Right atrium auricular region (tissue), 2 donors: ENCODE results near the gene SLC23A2. TPM values are rescaled to one million over a fixed set of nuclear protein-coding genes. Genes with fewer than 3 reads are reported as not detected.
A peak's percentile ranks its signal among the peaks of the same experiment; 100 is the strongest.

Experiments
- DNase-seq: peaks from one replicate; pipeline ENCODE4 v3.0.0-alpha.2; 2019; ENCODE audit warnings: low spot score
- H3K27ac ChIP-seq, 2 donors: fragments of 200-600 bp; sonication (generic); 1 replicate in 1 of 2; 2 replicates in 1 of 2; pipeline ENCODE4 v1.5.1; 2016 to 2019
- H3K27me3 ChIP-seq, 2 donors: fragments of 200-600 bp; sonication (generic); one replicate each; pipeline versions ENCODE4 v1.5.1 to v1.6.0; 2017 to 2019
- H3K36me3 ChIP-seq: fragments of 200-600 bp; sonication (generic); one replicate; pipeline ENCODE4 v1.5.1; 2016
- H3K4me1 ChIP-seq, 2 donors: fragments of 200-600 bp; sonication (generic); one replicate each; pipeline versions ENCODE4 v1.5.1 to v1.6.0; 2017 to 2019
- H3K4me3 ChIP-seq, 2 donors: fragments of 200-600 bp; sonication (generic); 1 replicate in 1 of 2; 2 replicates in 1 of 2; pipeline ENCODE4 v1.5.1; 2017 to 2019; ENCODE audit warnings: mild to moderate bottlenecking in 1 of 2, moderate library complexity in 1 of 2
- H3K9me3 ChIP-seq, 2 donors: fragments of 200-600 bp; sonication (generic); one replicate each; pipeline ENCODE4 v1.5.1; 2019
- total RNA-seq, 2 donors: library from RNA; depleted of rRNA; stranded (reverse); fragments of >200 nt; gene quantifications; one replicate each; pipeline ENCODE4 v1.1.0, GENCODE V29; 2016
- TF ChIP-seq, protein P1 (sequence below), 2 donors: fragments of 200-600 bp; sonication (generic); IDR thresholded peaks; one replicate each; pipeline ENCODE4 v1.5.1; 2019; ENCODE audit warnings: antibody characterized with exemption in 2 of 2

SLC23A2 gene
- total RNA-seq, 2 donors from 2014 or later = 9.8 to 10.8 TPM

DNA sequence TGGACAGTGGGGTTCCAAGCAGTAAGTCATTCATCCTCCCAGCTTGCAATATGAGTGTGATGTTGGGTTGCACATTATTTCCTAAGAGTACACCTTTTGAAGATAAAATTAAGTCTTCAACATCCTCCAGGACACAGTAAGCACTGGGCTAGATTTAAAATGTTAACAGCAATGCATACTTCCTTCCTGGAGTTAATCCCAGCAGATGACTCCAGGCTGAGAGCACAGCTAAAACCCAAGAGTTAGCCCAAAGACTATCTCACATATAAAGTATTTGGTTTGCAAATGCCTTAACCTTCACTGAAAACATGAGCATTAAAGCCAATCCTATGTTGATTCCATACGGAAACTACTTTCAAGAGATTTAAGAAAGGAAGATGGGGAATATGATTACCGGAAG lies 69.2 kb downstream of the SLC23A2 start:
- H3K27ac ChIP-seq = no peak overlapping the region
- no peak overlapping the region for H3K4me3 ChIP-seq
- peaks cover 5% of the 10 kb centered on the region for H3K36me3 ChIP-seq
- H3K27me3 ChIP-seq = no peaks in the 10 kb centered on the region
- no peaks in the 10 kb centered on the region for H3K9me3 ChIP-seq
- DNase-seq = no peak
- TF ChIP-seq, protein P1, sequence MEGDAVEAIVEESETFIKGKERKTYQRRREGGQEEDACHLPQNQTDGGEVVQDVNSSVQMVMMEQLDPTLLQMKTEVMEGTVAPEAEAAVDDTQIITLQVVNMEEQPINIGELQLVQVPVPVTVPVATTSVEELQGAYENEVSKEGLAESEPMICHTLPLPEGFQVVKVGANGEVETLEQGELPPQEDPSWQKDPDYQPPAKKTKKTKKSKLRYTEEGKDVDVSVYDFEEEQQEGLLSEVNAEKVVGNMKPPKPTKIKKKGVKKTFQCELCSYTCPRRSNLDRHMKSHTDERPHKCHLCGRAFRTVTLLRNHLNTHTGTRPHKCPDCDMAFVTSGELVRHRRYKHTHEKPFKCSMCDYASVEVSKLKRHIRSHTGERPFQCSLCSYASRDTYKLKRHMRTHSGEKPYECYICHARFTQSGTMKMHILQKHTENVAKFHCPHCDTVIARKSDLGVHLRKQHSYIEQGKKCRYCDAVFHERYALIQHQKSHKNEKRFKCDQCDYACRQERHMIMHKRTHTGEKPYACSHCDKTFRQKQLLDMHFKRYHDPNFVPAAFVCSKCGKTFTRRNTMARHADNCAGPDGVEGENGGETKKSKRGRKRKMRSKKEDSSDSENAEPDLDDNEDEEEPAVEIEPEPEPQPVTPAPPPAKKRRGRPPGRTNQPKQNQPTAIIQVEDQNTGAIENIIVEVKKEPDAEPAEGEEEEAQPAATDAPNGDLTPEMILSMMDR (IDR thresholded peaks at IDR 0.05) = no peak
- H3K4me1 ChIP-seq = peaks cover 0 to 1% of the 10 kb centered on the region in 2 donors

DNA sequence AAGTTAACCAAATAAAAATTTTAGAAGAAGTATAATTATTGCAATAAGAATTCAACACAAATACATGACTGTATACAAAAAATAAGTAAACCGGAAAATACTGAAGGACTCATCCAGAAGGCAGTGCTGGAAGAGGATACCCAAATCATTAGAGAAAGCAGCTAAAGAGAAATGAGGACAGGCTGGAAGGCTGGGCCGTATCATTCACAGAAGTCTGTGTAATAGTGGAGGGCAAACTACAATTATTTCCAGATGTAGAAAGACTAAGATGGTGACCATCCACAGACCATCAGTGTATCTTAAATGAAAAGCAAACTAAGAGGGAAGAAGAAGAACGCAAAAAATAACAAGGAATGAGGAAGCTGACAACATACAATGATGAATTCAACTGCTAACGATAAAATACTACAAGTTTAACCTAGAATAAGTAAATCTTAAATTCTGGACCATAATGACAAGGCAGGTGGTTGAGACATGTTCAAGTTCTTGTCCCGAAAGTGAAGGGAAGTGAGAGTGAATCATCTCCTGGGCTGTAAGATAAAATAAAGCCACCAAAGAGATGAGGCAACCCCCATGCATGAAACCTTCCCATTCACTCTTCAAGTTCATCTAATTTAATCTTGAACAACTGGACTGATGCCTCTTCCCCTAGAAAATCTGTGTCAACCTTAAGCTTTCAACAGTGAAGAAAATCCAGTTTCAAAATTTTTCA lies 71.5 kb downstream of the SLC23A2 start:
- H3K27ac ChIP-seq = no peak overlapping the region
- H3K4me1 ChIP-seq = peaks cover 0 to 6% of the 10 kb centered on the region in 2 donors
- DNase-seq = no peak
- H3K9me3 ChIP-seq = no peaks in the 10 kb centered on the region
- no peak overlapping the region for H3K4me3 ChIP-seq
- no peaks in the 10 kb centered on the region for H3K27me3 ChIP-seq
- TF ChIP-seq, protein P1 (IDR thresholded peaks at IDR 0.05) = no peak
- H3K36me3 ChIP-seq = peaks cover 5% of the 10 kb centered on the region

DNA sequence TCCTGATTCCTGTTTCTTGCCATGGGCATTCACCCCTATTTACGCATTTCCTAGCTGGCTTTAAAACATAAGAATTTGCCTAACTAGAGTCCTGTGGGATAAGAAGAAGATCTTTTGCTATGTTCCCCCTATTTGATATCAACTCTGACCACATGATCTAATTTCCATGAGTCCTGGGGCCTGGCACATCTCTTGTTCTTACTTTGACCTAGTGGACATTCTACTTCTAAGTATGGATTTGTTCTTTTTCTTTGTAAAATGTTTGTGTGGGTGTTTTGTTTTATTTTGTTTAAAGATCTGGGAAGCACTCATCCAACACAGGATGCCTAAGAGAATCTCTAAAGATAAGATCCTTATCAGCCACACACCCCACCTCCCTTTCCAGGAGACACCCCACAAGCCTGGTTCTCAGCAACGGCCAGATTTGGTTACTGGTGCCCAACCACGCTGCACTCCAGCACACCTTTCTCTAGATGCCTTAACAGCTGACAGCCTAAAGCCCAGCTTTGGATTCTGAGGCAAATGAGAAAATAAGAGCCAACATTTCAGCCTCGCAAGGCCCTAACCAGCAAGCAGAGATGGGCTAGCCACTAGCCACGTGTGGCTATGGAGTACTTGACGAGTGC lies 74.7 kb downstream of the SLC23A2 start:
- H3K9me3 ChIP-seq = no peaks in the 10 kb centered on the region
- H3K36me3 ChIP-seq = peaks cover 5% of the 10 kb centered on the region
- no peak overlapping the region for H3K4me3 ChIP-seq
- H3K4me1 ChIP-seq = peaks cover 0 to 6% of the 10 kb centered on the region in 2 donors
- H3K27ac ChIP-seq = peak overlapping the region; percentile 66 to 70
- H3K27me3 ChIP-seq = no peaks in the 10 kb centered on the region
- no peak for DNase-seq
- TF ChIP-seq, protein P1 (IDR thresholded peaks at IDR 0.05) = no peak

DNA sequence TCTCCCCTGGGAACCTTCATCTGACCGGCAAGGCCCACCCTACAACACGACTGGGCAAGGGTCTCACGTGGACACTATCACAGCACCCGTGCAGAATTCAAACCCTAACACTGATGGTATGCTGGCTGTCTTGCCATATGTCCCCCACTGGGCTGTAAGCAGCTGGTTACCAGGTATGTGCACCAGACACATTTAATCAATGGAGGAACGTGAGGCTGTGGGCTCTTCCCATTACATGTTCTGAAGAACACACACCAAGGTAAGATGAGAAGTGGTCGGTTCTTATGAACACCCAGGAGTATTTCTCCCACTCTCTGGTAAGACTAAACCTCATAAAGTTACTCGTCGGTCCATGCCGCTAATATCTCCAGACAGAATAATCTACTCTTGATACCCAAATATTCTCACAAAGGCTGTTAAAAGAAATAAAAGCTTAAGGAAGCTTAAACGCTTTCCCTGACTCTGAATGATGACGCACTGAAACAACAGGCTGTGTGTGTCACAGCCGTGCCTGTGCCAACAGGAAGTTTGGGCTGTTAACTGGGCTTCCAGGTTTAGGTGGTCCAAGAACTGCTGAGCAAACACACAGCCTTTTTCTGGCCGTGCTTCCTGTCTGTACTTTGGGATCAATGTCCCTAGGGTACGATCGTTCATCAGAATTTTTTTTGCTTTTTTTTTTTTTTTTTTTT lies 75.3 kb downstream of the SLC23A2 start:
- peak overlapping the region; percentile 66 to 70 for H3K27ac ChIP-seq
- peak; percentile 83 for DNase-seq
- no peaks in the 10 kb centered on the region for H3K9me3 ChIP-seq
- H3K27me3 ChIP-seq = no peaks in the 10 kb centered on the region
- H3K4me3 ChIP-seq = peak overlapping the region in 1 of 2 donors; percentile 16
- TF ChIP-seq, protein P1 (IDR thresholded peaks at IDR 0.05) = no peak
- H3K4me1 ChIP-seq = peaks cover 0 to 6% of the 10 kb centered on the region in 2 donors
- peaks cover 5% of the 10 kb centered on the region for H3K36me3 ChIP-seq

DNA sequence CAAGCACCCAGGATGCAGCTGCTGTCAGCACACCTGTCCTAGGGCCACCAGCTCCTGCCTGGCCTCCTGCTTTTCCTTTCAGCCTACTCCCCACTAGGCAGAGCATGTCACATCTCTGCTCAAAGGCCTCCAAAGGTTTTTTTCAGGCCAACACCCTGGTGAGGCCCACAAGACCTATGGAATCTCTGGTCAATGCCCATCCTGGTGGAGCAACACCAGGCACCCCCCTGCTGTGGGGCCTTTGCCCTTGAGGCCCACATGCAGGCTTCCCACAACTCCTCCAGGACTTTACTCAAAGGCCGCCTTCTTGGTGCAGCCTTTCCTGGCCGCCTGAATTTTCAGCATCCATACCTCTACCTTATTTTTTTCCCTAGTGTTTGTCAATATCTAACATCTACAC lies 76.9 kb downstream of the SLC23A2 start:
- Histone ChIP-seq H3K4me3 (no peak overlapping the region), H3K9me3 (no peaks in the 10 kb centered on the region), H3K27ac (no peak overlapping the region), H3K36me3 (peaks cover 5% of the 10 kb centered on the region), H3K4me1 (peaks cover 0 to 7% of the 10 kb centered on the region in 2 donors), H3K27me3 (no peaks in the 10 kb centered on the region)
- TF ChIP-seq, protein P1 (IDR thresholded peaks at IDR 0.05) = no peak
- no peak for DNase-seq
